CD4-positive, alpha-beta T cell treated with Interleukin-10 for 1 hour (primary cell): ENCODE measurements around the gene NOG.

Experiments used
- DNase-seq: peaks from one replicate; pipeline ENCODE4 v3.0.0-alpha.2; 2020

Gene NOG

DNA sequence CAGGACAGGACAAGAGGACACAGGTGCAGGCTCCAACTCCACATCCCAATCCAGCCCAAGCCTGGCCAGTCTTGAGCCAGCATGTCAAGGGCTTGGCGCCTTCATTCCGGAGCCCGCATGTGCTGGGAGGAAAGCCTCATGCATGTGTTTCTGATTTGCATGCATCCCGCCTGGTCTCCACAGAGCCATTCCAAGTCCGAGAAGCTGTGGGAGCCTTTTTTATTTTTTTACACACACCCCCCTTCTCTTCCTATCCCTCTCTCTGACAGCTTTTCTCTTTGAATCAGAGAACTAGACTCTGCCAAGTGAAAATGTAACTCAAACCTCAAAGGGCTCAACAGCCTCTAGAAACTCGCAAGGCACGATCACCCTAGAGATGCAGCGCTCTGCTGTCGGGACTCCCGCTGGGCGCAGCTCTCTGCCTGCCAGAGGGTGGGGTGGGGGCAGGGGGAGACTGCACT is 45.1 kb downstream of the NOG start:
- no peak for DNase-seq

DNA sequence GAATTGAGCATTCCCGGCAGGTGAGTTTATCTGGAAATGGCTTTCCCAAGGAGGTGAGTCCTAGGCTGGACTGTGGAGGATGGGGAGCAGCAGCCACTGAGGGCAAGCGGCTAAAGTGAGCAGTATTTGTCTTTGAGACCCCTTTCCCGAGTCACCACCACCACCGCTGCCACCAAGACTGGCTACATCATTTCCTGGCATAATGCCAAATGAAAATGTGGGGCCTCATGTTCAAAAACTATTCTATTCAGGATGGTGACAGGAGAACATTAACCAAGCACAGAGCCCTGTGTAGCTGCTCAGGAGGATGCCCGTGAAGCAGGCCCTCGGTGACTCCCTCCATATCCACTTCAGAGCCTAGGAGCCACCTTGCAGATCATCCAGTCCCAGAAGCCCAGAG is 46.0 kb downstream of the NOG start:
- DNase-seq: no peak

DNA sequence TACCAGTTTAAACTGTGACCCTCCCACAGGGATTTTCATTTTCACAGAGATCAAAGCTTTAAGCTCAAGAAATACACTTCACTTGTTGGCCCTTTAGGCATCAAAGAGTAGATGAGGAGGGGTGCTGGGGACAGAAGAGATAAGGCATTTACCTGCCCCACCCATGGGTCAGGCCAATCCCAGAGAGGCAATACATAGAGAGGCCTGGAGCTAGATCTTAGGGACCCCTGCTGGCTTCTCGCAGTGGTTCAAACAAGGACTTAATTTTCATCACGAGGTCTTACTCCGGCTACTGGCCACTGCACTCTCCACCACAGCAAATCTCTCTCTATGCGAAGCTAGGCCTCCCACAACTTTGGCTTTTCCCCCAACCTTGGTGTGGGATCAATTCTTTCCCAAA is 46.6 kb downstream of the NOG start:
- no peak for DNase-seq

DNA sequence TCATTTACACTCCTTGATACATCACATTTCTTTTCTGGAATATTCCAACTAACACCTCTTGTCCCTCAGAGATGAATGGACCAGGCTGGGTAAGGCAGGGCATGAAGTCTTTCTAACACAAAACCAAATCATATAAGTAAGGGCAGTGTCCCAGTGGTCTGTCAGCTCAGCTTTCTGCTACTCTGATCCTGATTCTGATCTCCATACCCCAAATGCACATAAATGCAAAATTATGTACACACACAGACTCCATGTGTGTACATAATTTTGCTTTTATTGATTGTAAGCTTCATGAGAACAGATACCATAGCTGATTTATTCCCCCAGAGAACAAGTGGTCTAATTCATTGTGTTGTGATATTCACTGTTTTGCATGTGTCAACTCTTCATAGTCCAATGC is 47.9 kb downstream of the NOG start:
- no peak for DNase-seq

DNA sequence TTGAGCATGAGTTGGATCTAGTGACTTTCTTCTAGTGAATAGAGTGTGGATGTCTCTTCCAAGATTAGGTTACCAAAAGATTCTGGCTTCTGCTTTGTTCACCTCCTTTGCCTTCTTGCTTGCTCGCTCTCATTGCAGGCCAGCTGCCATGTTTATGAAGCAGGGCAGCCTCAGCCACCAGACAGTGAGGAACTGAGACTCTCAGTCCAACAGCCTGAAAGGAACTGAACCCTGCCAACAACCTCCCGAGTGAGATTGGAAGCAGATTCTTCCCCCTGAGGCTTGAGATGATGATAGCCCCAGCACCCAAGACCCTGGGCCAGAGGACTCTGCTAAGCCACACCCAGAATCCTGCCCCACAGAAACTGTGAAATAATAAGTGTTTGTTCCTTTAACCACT is 48.4 kb downstream of the NOG start:
- no peak for DNase-seq

DNA sequence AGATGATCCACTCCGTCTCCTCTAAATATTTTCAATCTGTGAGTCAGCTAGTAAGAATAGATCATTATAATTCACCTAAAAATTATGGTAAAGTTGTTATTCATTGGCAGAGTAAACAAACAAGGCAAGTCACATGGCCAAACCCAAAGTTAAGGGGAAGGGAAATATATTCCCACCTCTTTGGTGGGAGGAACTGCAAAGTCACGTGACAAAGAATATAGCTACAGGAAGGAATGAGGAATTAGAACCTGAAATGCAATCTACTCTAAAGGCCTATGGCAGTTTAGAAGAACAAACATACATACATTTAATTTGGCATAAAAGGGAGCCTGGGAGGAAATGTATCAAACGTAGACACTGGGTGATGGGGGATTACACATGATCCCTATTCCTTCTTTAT is 48.9 kb downstream of the NOG start:
- no peak for DNase-seq
